ENCODE results near the gene SAA2.

DNA sequence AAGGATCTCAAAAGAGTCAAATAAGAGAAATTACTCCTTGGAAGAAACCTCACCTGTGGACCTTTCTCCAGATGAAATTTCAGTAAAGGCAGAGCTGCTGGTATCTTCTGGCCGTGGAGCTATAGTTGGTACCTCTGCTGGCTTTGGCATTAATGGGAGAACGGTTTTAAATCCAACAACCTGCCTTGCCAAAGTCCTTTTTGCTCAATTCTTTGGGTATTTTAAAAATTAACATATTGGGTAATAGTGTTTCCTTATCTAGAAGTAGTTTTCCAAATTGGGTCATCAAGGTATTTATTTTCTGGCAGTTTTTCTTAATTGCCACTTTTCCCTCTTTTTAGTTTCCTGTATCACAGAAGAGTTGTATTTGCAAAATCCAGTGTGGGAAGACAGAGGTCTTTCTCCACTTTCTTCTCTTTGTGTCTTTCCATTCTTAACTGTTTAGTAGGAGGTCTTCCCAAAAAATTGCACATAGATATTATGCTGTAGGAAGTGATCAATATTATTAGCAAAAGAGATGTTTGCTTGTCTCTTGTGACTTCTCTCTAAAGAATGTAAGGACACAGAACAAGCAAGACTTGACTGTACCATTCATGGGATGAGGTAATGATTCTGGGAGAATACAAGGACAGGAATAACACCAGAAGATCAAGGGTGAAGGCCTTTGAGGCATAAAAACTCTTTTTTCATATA is 11.7 kb downstream of the SAA2 start, which contains the start of gene SAA4:
- no peak for TF ChIP-seq ZNF558 (tag by site-specific recombination; IDR thresholded peaks at IDR 0.05)
- TF ChIP-seq, protein P1, sequence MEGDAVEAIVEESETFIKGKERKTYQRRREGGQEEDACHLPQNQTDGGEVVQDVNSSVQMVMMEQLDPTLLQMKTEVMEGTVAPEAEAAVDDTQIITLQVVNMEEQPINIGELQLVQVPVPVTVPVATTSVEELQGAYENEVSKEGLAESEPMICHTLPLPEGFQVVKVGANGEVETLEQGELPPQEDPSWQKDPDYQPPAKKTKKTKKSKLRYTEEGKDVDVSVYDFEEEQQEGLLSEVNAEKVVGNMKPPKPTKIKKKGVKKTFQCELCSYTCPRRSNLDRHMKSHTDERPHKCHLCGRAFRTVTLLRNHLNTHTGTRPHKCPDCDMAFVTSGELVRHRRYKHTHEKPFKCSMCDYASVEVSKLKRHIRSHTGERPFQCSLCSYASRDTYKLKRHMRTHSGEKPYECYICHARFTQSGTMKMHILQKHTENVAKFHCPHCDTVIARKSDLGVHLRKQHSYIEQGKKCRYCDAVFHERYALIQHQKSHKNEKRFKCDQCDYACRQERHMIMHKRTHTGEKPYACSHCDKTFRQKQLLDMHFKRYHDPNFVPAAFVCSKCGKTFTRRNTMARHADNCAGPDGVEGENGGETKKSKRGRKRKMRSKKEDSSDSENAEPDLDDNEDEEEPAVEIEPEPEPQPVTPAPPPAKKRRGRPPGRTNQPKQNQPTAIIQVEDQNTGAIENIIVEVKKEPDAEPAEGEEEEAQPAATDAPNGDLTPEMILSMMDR (tag by site-specific recombination; IDR thresholded peaks at IDR 0.05), result no peak
- no peak for TF ChIP-seq ZNF132 (tag by site-specific recombination; IDR thresholded peaks at IDR 0.05; ENCODE audit: borderline replicate concordance)
- no peak for TF ChIP-seq SALL2 (tag by site-specific recombination; IDR thresholded peaks at IDR 0.05; ENCODE audit: borderline replicate concordance)
- no peak for TF ChIP-seq YY1 (tag by site-specific recombination; IDR thresholded peaks at IDR 0.05)
- TF ChIP-seq KLF16 (tag by site-specific recombination; IDR thresholded peaks at IDR 0.05), result no peak
- no peak for TF ChIP-seq SETDB1 (IDR thresholded peaks at IDR 0.05; ENCODE audit: insufficient read length, low read length)
- no peak for TF ChIP-seq ZNF133 (tag by site-specific recombination; IDR thresholded peaks at IDR 0.05)
- TF ChIP-seq ZEB2 (tag by site-specific recombination; IDR thresholded peaks at IDR 0.05), result no peak
- TF ChIP-seq, protein P2, sequence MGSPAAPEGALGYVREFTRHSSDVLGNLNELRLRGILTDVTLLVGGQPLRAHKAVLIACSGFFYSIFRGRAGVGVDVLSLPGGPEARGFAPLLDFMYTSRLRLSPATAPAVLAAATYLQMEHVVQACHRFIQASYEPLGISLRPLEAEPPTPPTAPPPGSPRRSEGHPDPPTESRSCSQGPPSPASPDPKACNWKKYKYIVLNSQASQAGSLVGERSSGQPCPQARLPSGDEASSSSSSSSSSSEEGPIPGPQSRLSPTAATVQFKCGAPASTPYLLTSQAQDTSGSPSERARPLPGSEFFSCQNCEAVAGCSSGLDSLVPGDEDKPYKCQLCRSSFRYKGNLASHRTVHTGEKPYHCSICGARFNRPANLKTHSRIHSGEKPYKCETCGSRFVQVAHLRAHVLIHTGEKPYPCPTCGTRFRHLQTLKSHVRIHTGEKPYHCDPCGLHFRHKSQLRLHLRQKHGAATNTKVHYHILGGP (tag by site-specific recombination; IDR thresholded peaks at IDR 0.05), result no peak
- no peak for TF ChIP-seq ZNF140 (tag by site-specific recombination; IDR thresholded peaks at IDR 0.05)
- TF ChIP-seq ZNF19 (tag by site-specific recombination; IDR thresholded peaks at IDR 0.05; ENCODE audit: low read depth), result no peak
- TF ChIP-seq, protein P3, sequence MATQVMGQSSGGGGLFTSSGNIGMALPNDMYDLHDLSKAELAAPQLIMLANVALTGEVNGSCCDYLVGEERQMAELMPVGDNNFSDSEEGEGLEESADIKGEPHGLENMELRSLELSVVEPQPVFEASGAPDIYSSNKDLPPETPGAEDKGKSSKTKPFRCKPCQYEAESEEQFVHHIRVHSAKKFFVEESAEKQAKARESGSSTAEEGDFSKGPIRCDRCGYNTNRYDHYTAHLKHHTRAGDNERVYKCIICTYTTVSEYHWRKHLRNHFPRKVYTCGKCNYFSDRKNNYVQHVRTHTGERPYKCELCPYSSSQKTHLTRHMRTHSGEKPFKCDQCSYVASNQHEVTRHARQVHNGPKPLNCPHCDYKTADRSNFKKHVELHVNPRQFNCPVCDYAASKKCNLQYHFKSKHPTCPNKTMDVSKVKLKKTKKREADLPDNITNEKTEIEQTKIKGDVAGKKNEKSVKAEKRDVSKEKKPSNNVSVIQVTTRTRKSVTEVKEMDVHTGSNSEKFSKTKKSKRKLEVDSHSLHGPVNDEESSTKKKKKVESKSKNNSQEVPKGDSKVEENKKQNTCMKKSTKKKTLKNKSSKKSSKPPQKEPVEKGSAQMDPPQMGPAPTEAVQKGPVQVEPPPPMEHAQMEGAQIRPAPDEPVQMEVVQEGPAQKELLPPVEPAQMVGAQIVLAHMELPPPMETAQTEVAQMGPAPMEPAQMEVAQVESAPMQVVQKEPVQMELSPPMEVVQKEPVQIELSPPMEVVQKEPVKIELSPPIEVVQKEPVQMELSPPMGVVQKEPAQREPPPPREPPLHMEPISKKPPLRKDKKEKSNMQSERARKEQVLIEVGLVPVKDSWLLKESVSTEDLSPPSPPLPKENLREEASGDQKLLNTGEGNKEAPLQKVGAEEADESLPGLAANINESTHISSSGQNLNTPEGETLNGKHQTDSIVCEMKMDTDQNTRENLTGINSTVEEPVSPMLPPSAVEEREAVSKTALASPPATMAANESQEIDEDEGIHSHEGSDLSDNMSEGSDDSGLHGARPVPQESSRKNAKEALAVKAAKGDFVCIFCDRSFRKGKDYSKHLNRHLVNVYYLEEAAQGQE (tag by site-specific recombination; IDR thresholded peaks at IDR 0.05), result no peak
